HepG2 (cell line): ENCODE measurements around the gene ZFX. TPM values are rescaled to one million over a fixed set of nuclear protein-coding genes. Genes with fewer than 3 reads are reported as not detected.

Source experiments
- ATAC-seq: fragments of 200-7000 bp; cut with Tn5 transposase; 3 replicates; pipeline ENCODE4 v1.9.1; 2020; ENCODE audit warnings: mild to moderate bottlenecking, moderate library complexity
- BruUV-seq: library from RNA; stranded (reverse); fragments of 400-500 nt; replicated peaks from 2 replicates; lab custom pipeline; 2021; lab: Mats Ljungman, UMichigan
- CTCF ChIA-PET: fragments of 300-600 bp; formaldehyde crosslinking; extraction: SDS; loops from one replicate; lab custom pipeline; 2021; ENCODE audit warnings: low total read pairs, inconsistent platforms, low intra/inter-chr PET ratio; lab: Yijun Ruan, JAX
- POLR2A ChIA-PET: fragments of 350-600 bp; sonication (Branson Sonifier 250); formaldehyde crosslinking; loops from one replicate; lab custom pipeline; 2020; ENCODE audit warnings: antibody characterized with exemption, inconsistent platforms; lab: Yijun Ruan, JAX
- DNase-seq: peaks from one replicate; pipeline ENCODE4 v3.0.0-alpha.2; 2015; ENCODE audit warnings: low spot score
- FAIRE-seq: peaks from 3 replicates; lab custom pipeline; 2011; peaks lifted over from hg19 to GRCh38; lab: Jason Lieb, UNC
- H2AFZ ChIP-seq: one replicate; pipeline ENCODE4 v1.6.1; 2011; ENCODE audit warnings: low read length, inconsistent platforms
- H3K27ac ChIP-seq: fragments of 300-600 bp; 3 replicates; pipeline ENCODE4 v1.8.0; 2011; ENCODE audit warnings: mixed run types, mild to moderate bottlenecking, mixed read lengths, low read length, inconsistent platforms; ENCODE audit not compliant: insufficient read depth; ENCODE audit errors: extremely low read length
- H3K27me3 ChIP-seq, 2 experiments: fragments of 200-600 bp in 1 of 2; 2 replicates in 1 of 2; 3 replicates in 1 of 2; pipeline versions ENCODE4 v1.6.0 to v1.8.0; 2011; ENCODE audit warnings: low read length in 2 of 2, mild to moderate bottlenecking in 2 of 2, moderate library complexity in 2 of 2, inconsistent platforms in 1 of 2; ENCODE audit not compliant: insufficient read depth in 2 of 2, control insufficient read depth in 1 of 2
- H3K36me3 ChIP-seq, 2 experiments: fragments of 200-600 bp in 1 of 2; replicated peaks in 1 of 2; 2 replicates in 1 of 2; 3 replicates in 1 of 2; pipeline versions ENCODE4 v1.5.1 to v1.8.0; 2011; ENCODE audit warnings: low read length in 2 of 2, inconsistent platforms in 1 of 2; ENCODE audit not compliant: insufficient read depth in 2 of 2, control insufficient read depth in 1 of 2
- H3K4me1 ChIP-seq: 2 replicates; pipeline ENCODE4 v1.5.1; 2012; ENCODE audit warnings: low read length, inconsistent platforms; ENCODE audit not compliant: insufficient read depth
- H3K4me2 ChIP-seq: 2 replicates; pipeline ENCODE4 v1.6.0; 2011; ENCODE audit warnings: low read depth, low read length, inconsistent platforms
- H3K4me3 ChIP-seq, 3 experiments: fragments of 200-600 bp in 1 of 3; sonication (generic), shearing (Covaris generic) in 1 of 3; replicated peaks in 1 of 3; 2 replicates each; pipeline ENCODE4 v1.5.1; 2011 to 2016; ENCODE audit warnings: low read length in 3 of 3, inconsistent platforms in 2 of 3, low read depth in 2 of 3, mild to moderate bottlenecking in 2 of 3, control low read depth in 1 of 3, mixed read lengths in 1 of 3; ENCODE audit not compliant: insufficient read depth in 1 of 3
- H3K79me2 ChIP-seq: one replicate; pipeline ENCODE4 v1.6.1; 2011; ENCODE audit warnings: low read length, inconsistent platforms; ENCODE audit not compliant: insufficient read depth
- H3K9ac ChIP-seq: 2 replicates; pipeline ENCODE4 v1.6.0; 2011; ENCODE audit warnings: mild to moderate bottlenecking, low read depth, low read length, inconsistent platforms; ENCODE audit not compliant: insufficient read depth
- H3K9me3 ChIP-seq: 2 replicates; pipeline ENCODE4 v1.5.1; 2012; ENCODE audit warnings: mild to moderate bottlenecking, low read length
- H4K20me1 ChIP-seq: 2 replicates; pipeline ENCODE4 v1.6.0; 2011; ENCODE audit warnings: inconsistent platforms, mild to moderate bottlenecking, low read length, moderate library complexity; ENCODE audit not compliant: insufficient read depth
- ELF3 ChIP-seq: IDR thresholded peaks from 2 replicates; pipeline ENCODE4 v1.6.1; 2016; ENCODE audit warnings: missing genetic modification reagents, missing compliant biosample characterization
- HES4 ChIP-seq: sonication (generic); formaldehyde crosslinking; IDR thresholded peaks from 2 replicates; pipeline ENCODE4 v1.9.0; 2021; ENCODE audit warnings: mild to moderate bottlenecking, missing genetic modification reagents, borderline replicate concordance
- MTERF4 ChIP-seq: sonication (generic); formaldehyde crosslinking; IDR thresholded peaks from 2 replicates; pipeline ENCODE4 v1.8.0; 2023; ENCODE audit warnings: mild to moderate bottlenecking, missing genetic modification reagents
- NR3C1 ChIP-seq: sonication (generic); formaldehyde crosslinking; IDR thresholded peaks from 2 replicates; pipeline ENCODE4 v1.4.0; 2020; ENCODE audit warnings: missing genetic modification reagents
- NRL ChIP-seq: sonication (generic); formaldehyde crosslinking; IDR thresholded peaks from 2 replicates; pipeline ENCODE4 v1.5.0; 2020; ENCODE audit warnings: missing genetic modification reagents, mild to moderate bottlenecking, moderate library complexity, borderline replicate concordance
- PAXIP1 ChIP-seq: sonication (generic); formaldehyde crosslinking; conservative IDR thresholded peaks from 2 replicates; pipeline ENCODE4 v1.4.0; 2020; ENCODE audit warnings: mild to moderate bottlenecking, missing genetic modification reagents, moderate library complexity
- RFXANK ChIP-seq: IDR thresholded peaks from 2 replicates; pipeline ENCODE4 v1.6.1; 2016
- SUZ12 ChIP-seq: fragments of 150-350 bp; IDR thresholded peaks from 2 replicates; pipeline ENCODE4 v1.6.1; 2014; ENCODE audit warnings: low read depth, low read length
- TAF1 ChIP-seq: sonication (generic); formaldehyde crosslinking; IDR thresholded peaks from 2 replicates; pipeline ENCODE4 v1.4.0; 2020; ENCODE audit warnings: missing genetic modification reagents
- THYN1 ChIP-seq: sonication (generic); formaldehyde crosslinking; IDR thresholded peaks from 2 replicates; pipeline ENCODE4 v1.8.1; 2023; ENCODE audit warnings: low read depth, mild to moderate bottlenecking, moderate library complexity, missing genetic modification reagents, borderline replicate concordance
- ZMYM2 ChIP-seq: sonication (generic); formaldehyde crosslinking; IDR thresholded peaks from 2 replicates; pipeline ENCODE4 v1.8.0; 2022; ENCODE audit warnings: mild to moderate bottlenecking, missing genetic modification reagents
- ZNF766 ChIP-seq: sonication (generic); formaldehyde crosslinking; IDR thresholded peaks from 2 replicates; pipeline ENCODE4 v1.5.0; 2020; ENCODE audit warnings: missing genetic modification reagents, borderline replicate concordance
- WGBS: methylation state at CpG from one replicate; pipeline ENCODE4 v1.1.6; 2017; ENCODE audit warnings: low lambda C conversion rate; 5-methylcytosine and 5-hydroxymethylcytosine counted together
- in situ Hi-C: cut with HindIII; loops from 2 replicates; pipeline ENCODE4 v1.10.0; 2017; ENCODE audit warnings: low pct_unique_long_range_greater_than_20kb; ENCODE audit not compliant: extremely low pct_ligation_motif_present
- intact Hi-C: fragments of 100-400 bp; cut with micrococcal nuclease; formaldehyde crosslinking; loops from one replicate; pipeline ENCODE4 v1.10.0; 2022; ENCODE audit not compliant: unreplicated experiment
- polyA plus RNA-seq, 8 experiments: library from polyadenylated mRNA; depleted of rRNA in 3 of 8; stranded (reverse) in 7 of 8; unstranded in 1 of 8; fragments of >200 nt; fragmentation: Illumina TruSeq in 4 of 8; extraction: Trizol in 4 of 8; gene quantifications; 2 replicates each; pipeline versions ENCODE4 v1.2.1 to v1.2.3, GENCODE V29; 2011 to 2016; ENCODE audit warnings: low read depth in 4 of 8, missing spikeins in 1 of 8, mixed read lengths in 1 of 8; ENCODE audit not compliant: insufficient read depth in 1 of 8
- total RNA-seq, 5 experiments: library from RNA; depleted of rRNA; stranded (reverse); fragments of >200 nt; fragmentation: Illumina TruSeq; extraction: Trizol; gene quantifications; 2 replicates each; pipeline ENCODE4 v1.2.3, GENCODE V29; 2016; ENCODE audit warnings: low read depth in 1 of 5

ZFX gene
- total and polyA plus RNA-seq, 2 of the 13 experiments (the other 11 are each of a cell fraction or from before 2014, with no cell fraction given) = 13.8 to 37.3 TPM

- no peak for TF ChIP-seq ZMYM2
Observed at GRCh38 chrX:24149351-24150050, at the start of gene ZFX (continued).

- no peak overlapping the region for H3K4me3 ChIP-seq
- H3K27me3 ChIP-seq = no peaks in the 10 kb centered on the region
- no peaks in the 10 kb centered on the region for H4K20me1 ChIP-seq
- ATAC-seq (no peak), FAIRE-seq (no peak), DNase-seq (no peak)
- intact Hi-C loops = no loop called here
- ChIA-PET POLR2A (no interaction called here), CTCF (no interaction called here)
- WGBS = 54% methylated on average over 1 of the region's 2 CpGs
- no peaks in the 10 kb centered on the region for H3K79me2 ChIP-seq
- no peaks in the 10 kb centered on the region for H3K9me3 ChIP-seq
- no TSS peak for BruUV-seq
- TF ChIP-seq MTERF4 (CRISPR knock-in tag) (no peak), TAF1 (CRISPR knock-in tag) (no peak), RFXANK (no peak), THYN1 (CRISPR knock-in tag) (no peak), NRL (no peak), SUZ12 (no peak), PAXIP1 (CRISPR knock-in tag) (no peak), HES4 (no peak), NR3C1 (no peak), ELF3 (CRISPR knock-in tag) (no peak), ZNF766 (no peak)
- no peaks in the 10 kb centered on the region for H3K4me1 ChIP-seq
- H3K27ac ChIP-seq = no peak overlapping the region
- H3K4me2 ChIP-seq = no peak overlapping the region
- no peaks in the 10 kb centered on the region for H3K36me3 ChIP-seq
- in situ Hi-C loops = no loop called here
- H3K9ac ChIP-seq = no peak overlapping the region
- no peak overlapping the region for H2AFZ ChIP-seq
Observed at GRCh38 chrX:24100713-24101112, 48.8 kb upstream of the ZFX start.
